Fibroblast of lung (primary cell): ENCODE measurements around the gene OMP.

Source experiments
- EZH2 ChIP-seq: IDR thresholded peaks from 2 replicates; pipeline ENCODE4 v1.5.1; 2012; ENCODE audit warnings: low read length, control low read depth, mild to moderate bottlenecking; ENCODE audit errors: missing control alignments
- TF ChIP-seq, protein P1 (sequence below), 2 donors: IDR thresholded peaks in 1 of 2; conservative IDR thresholded peaks in 1 of 2; 1 replicate in 1 of 2; 2 replicates in 1 of 2; pipeline ENCODE4 v1.5.1; 2011 to 2012; ENCODE audit warnings: low read length in 2 of 2, control low read depth in 1 of 2, inconsistent platforms in 1 of 2, low read depth in 1 of 2, mild to moderate bottlenecking in 1 of 2

- TF ChIP-seq, protein P1, sequence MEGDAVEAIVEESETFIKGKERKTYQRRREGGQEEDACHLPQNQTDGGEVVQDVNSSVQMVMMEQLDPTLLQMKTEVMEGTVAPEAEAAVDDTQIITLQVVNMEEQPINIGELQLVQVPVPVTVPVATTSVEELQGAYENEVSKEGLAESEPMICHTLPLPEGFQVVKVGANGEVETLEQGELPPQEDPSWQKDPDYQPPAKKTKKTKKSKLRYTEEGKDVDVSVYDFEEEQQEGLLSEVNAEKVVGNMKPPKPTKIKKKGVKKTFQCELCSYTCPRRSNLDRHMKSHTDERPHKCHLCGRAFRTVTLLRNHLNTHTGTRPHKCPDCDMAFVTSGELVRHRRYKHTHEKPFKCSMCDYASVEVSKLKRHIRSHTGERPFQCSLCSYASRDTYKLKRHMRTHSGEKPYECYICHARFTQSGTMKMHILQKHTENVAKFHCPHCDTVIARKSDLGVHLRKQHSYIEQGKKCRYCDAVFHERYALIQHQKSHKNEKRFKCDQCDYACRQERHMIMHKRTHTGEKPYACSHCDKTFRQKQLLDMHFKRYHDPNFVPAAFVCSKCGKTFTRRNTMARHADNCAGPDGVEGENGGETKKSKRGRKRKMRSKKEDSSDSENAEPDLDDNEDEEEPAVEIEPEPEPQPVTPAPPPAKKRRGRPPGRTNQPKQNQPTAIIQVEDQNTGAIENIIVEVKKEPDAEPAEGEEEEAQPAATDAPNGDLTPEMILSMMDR (conservative IDR thresholded peaks at IDR 0.05 in 1 of 2, IDR thresholded peaks at IDR 0.05 in 1 of 2; ENCODE audit: low read depth in 1 of 2, low read length in 2 of 2): no peak
- no peak for TF ChIP-seq EZH2
Observed at GRCh38 chr11:77150836-77151235, 48.2 kb downstream of the OMP start.
